Natural killer cell (primary cell): ENCODE results near the gene CST11. TPM values are rescaled to one million over a fixed set of nuclear protein-coding genes. Genes with fewer than 3 reads are reported as not detected.
A peak's percentile ranks its signal among the peaks of the same experiment; 100 is the strongest.

Experiments
- ATAC-seq, 3 donors: fragments of 150-1000 bp in 2 of 3; fragments of 200-7000 bp in 1 of 3; cut with Tn5 transposase; 1 replicate in 1 of 3; 2 replicates in 2 of 3; pipeline ENCODE4 v1.10.0; 2021; ENCODE audit warnings: mild to moderate bottlenecking in 2 of 3, moderate library complexity in 2 of 3
- DNase-seq, 2 donors: peaks; one replicate each; pipeline versions ENCODE4 v3.0.0 to v3.0.0-alpha.2; 2013 to 2021; ENCODE audit warnings: mixed read lengths in 1 of 2
- H3K27ac ChIP-seq: one replicate; pipeline ENCODE4 v1.5.1; 2013; ENCODE audit warnings: mild to moderate bottlenecking, low read length
- H3K27me3 ChIP-seq: one replicate; pipeline ENCODE4 v1.6.1; 2013; ENCODE audit warnings: low read length; ENCODE audit not compliant: control insufficient read depth, insufficient read depth
- H3K36me3 ChIP-seq: one replicate; pipeline ENCODE4 v1.6.1; 2013; ENCODE audit warnings: low read length; ENCODE audit not compliant: control insufficient read depth, insufficient read depth
- H3K4me1 ChIP-seq: one replicate; pipeline ENCODE4 v1.6.1; 2013; ENCODE audit warnings: low read length; ENCODE audit not compliant: control insufficient read depth, insufficient read depth
- H3K4me3 ChIP-seq: one replicate; pipeline ENCODE4 v1.5.1; 2013; ENCODE audit warnings: low read length
- H3K9me3 ChIP-seq: one replicate; pipeline ENCODE4 v1.6.1; 2013; ENCODE audit warnings: low read length; ENCODE audit not compliant: control insufficient read depth, insufficient read depth
- H3K27ac Mint-ChIP-seq, 2 donors: one replicate each; pipeline ENCODE4 v1.8.0; 2022; ENCODE audit warnings: mild to moderate bottlenecking in 2 of 2, mixed read lengths in 2 of 2, moderate library complexity in 1 of 2
- H3K27me3 Mint-ChIP-seq, 2 donors: one replicate each; pipeline ENCODE4 v1.8.0; 2022; ENCODE audit warnings: low read depth in 2 of 2, mixed read lengths in 2 of 2
- H3K36me3 Mint-ChIP-seq: one replicate; pipeline ENCODE4 v1.8.0; 2022; ENCODE audit warnings: mixed read lengths
- H3K4me1 Mint-ChIP-seq, 2 donors: one replicate each; pipeline ENCODE4 v1.8.0; 2022; ENCODE audit warnings: mixed read lengths in 2 of 2
- H3K4me3 Mint-ChIP-seq: one replicate; pipeline ENCODE4 v1.8.0; 2022; ENCODE audit warnings: mild to moderate bottlenecking, moderate library complexity, mixed read lengths
- H3K9me3 Mint-ChIP-seq, 2 donors: one replicate each; pipeline ENCODE4 v1.8.0; 2022; ENCODE audit warnings: mixed read lengths in 2 of 2
- CTCF ChIP-seq: fragments of 200-600 bp; IDR thresholded peaks from one replicate; pipeline ENCODE4 v1.8.0; 2022; ENCODE audit warnings: antibody characterized with exemption
- WGBS: methylation state at CpG from one replicate; pipeline ENCODE4 v1.1.7; 2013; ENCODE audit warnings: missing lambda C conversion rate; ENCODE audit not compliant: insufficient coverage; 5-methylcytosine and 5-hydroxymethylcytosine counted together
- intact Hi-C: fragments of 100-400 bp; cut with micrococcal nuclease; formaldehyde crosslinking; loops from one replicate; pipeline ENCODE4 v1.14.2; 2022
- total RNA-seq, 4 donors: library from RNA; stranded (reverse); fragments of 120-200 nt in 1 of 4; gene quantifications; one replicate each; pipeline versions ENCODE4 v1.2.3 to v1.2.4, GENCODE V29; 2013 to 2022

CST11 gene
- total RNA-seq, 3 donors from 2014 or later (not counting 1 experiment from before 2014, with no cell fraction given) = not detected

GRCh38 chr20:23444859-23445258, 7.8 kb downstream of the CST11 start:
- intact Hi-C loops = no loop called here
- no peak overlapping the region for H3K4me3 ChIP-seq
- no peak overlapping the region for H3K27ac Mint-ChIP-seq
- H3K27ac ChIP-seq = no peak overlapping the region
- no peaks in the 10 kb centered on the region for H3K36me3 Mint-ChIP-seq
- peaks cover 9% of the 10 kb centered on the region for H3K4me1 ChIP-seq
- no peaks in the 10 kb centered on the region for H3K9me3 Mint-ChIP-seq
- no peak for TF ChIP-seq CTCF
- no peak for DNase-seq
- no peak overlapping the region for H3K4me3 Mint-ChIP-seq
- no peaks in the 10 kb centered on the region for H3K27me3 Mint-ChIP-seq
- ATAC-seq = no peak
- 84% methylated on average over 4 of the region's 4 CpGs for WGBS
- no peaks in the 10 kb centered on the region for H3K9me3 ChIP-seq
- peaks cover 10 to 17% of the 10 kb centered on the region in 2 donors for H3K4me1 Mint-ChIP-seq
- no peaks in the 10 kb centered on the region for H3K27me3 ChIP-seq
- no peaks in the 10 kb centered on the region for H3K36me3 ChIP-seq

GRCh38 chr20:23442436-23442835, 10.2 kb downstream of the CST11 start:
- Mint-ChIP-seq H3K27ac (no peak overlapping the region), H3K36me3 (no peaks in the 10 kb centered on the region), H3K4me3 (no peak overlapping the region), H3K27me3 (no peaks in the 10 kb centered on the region), H3K9me3 (no peaks in the 10 kb centered on the region), H3K4me1 (peaks cover 0 to 6% of the 10 kb centered on the region in 2 donors)
- no peak overlapping the region for H3K27ac ChIP-seq
- ATAC-seq (no peak), DNase-seq (no peak)
- H3K4me1 ChIP-seq = peaks cover 3% of the 10 kb centered on the region
- no peaks in the 10 kb centered on the region for H3K9me3 ChIP-seq
- H3K27me3 ChIP-seq = no peaks in the 10 kb centered on the region
- 84% methylated on average over 5 of the region's 5 CpGs for WGBS
- no peak overlapping the region for H3K4me3 ChIP-seq
- intact Hi-C loops = loop anchor here (1.0 kb wide), 1 partner anchor 164 kb away; no protein-coding TSS in a partner anchor
- no peak for TF ChIP-seq CTCF
- no peaks in the 10 kb centered on the region for H3K36me3 ChIP-seq

GRCh38 chr20:23441850-23442313, 10.8 kb downstream of the CST11 start:
- peak; percentile 97 for TF ChIP-seq CTCF
- Histone ChIP-seq H3K9me3 (no peaks in the 10 kb centered on the region), H3K4me3 (no peak overlapping the region), H3K4me1 (peaks cover 3% of the 10 kb centered on the region), H3K36me3 (no peaks in the 10 kb centered on the region), H3K27me3 (no peaks in the 10 kb centered on the region), H3K27ac (no peak overlapping the region)
- DNase-seq (peak; percentile 66 to 82), ATAC-seq (peak; percentile 73 to 97 (median 95))
- no peak overlapping the region for H3K27ac Mint-ChIP-seq
- H3K27me3 Mint-ChIP-seq = no peaks in the 10 kb centered on the region
- no peak overlapping the region for H3K4me3 Mint-ChIP-seq
- intact Hi-C loops = loop anchor here (1.0 kb wide), 1 partner anchor 164 kb away; no protein-coding TSS in a partner anchor
- 22% methylated on average over 8 of the region's 8 CpGs for WGBS
- no peaks in the 10 kb centered on the region for H3K36me3 Mint-ChIP-seq
- H3K9me3 Mint-ChIP-seq = no peaks in the 10 kb centered on the region
- peaks cover 0 to 6% of the 10 kb centered on the region in 2 donors for H3K4me1 Mint-ChIP-seq

- Histone ChIP-seq H3K4me3 (no peak overlapping the region), H3K4me1 (peaks cover 3% of the 10 kb centered on the region), H3K27me3 (no peaks in the 10 kb centered on the region), H3K9me3 (no peaks in the 10 kb centered on the region), H3K27ac (no peak overlapping the region), H3K36me3 (no peaks in the 10 kb centered on the region)
- no peak overlapping the region for H3K27ac Mint-ChIP-seq
- H3K4me3 Mint-ChIP-seq = no peak overlapping the region
- no peaks in the 10 kb centered on the region for H3K27me3 Mint-ChIP-seq
- intact Hi-C loops = no loop called here
- DNase-seq (no peak), ATAC-seq (no peak)
- WGBS = 96% methylated on average over 2 of the region's 2 CpGs
- H3K9me3 Mint-ChIP-seq = no peaks in the 10 kb centered on the region
- no peaks in the 10 kb centered on the region for H3K36me3 Mint-ChIP-seq
- TF ChIP-seq CTCF = no peak
- H3K4me1 Mint-ChIP-seq = peaks cover 0 to 6% of the 10 kb centered on the region in 2 donors
Observed at GRCh38 chr20:23440004-23440403, 12.7 kb downstream of the CST11 start.
